SK-N-MC (cell line): ENCODE data around the gene DUSP22.

Experiments
- EZH2 ChIP-seq: fragments of 200-600 bp; sonication (generic); IDR thresholded peaks from one replicate; pipeline ENCODE4 v1.6.1; 2017; ENCODE audit warnings: antibody characterized with exemption
- FOXP2 ChIP-seq: optimal IDR thresholded peaks from 2 replicates; pipeline ENCODE3; 2011; ENCODE audit warnings: mild to moderate bottlenecking, moderate library complexity; ENCODE audit not compliant: insufficient read depth; ENCODE audit errors: extremely low read length, control extremely low read depth

DNA sequence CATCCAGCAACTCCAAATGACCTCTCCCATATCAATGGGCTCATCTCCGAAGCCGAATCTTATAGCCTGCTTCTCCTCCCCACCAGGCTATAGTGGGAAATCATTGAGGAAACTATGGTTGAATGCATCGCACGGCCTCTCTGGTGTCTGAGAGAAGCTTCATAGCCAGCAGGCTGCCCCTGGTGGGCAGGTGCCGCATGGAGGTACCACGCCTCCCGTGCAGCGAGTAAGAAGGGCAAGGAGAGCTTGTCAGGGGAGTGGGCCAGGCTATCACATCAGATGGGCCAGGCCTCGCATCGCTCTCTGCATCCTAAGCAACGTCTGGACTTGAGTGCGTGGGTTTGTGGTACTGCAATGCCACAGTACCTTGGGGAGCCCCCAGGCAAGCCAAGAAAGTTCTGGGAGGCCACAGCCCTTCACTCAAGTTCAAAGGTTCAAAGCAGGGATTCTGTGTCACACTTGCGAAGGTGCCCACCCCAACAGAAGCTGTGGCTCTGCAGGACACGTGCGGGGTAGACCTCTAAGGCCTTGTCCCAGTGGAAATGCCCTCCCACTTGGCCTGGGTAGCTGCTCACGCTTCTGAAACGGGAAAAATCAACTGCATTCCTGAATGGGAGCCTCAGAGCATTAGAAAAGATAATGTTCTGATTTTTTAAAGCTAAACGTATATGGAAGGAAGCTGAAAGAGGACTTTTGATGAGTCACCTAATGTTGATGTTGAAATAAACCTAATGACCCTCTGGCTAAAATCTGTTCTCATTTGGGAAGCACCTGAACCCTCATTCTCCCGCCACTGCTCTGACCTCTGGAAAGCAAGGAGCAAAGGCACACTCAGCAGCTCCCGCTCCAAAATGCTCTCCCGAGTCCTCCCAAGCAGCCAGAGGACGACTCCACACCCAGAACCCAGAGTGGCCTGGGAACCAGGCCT, 90.9 kb downstream of the DUSP22 start:
- TF ChIP-seq EZH2, result no peak
- TF ChIP-seq FOXP2, result no peak
